HG03342 (cell line): ENCODE data around the gene ADPRS.

ENCODE experiments used
- ATAC-seq: cut with Tn5 transposase; IDR thresholded peaks from one replicate; pipeline ENCODE4 v1.9.1; 2021; ENCODE audit warnings: mild to moderate bottlenecking, moderate library complexity; ENCODE audit not compliant: unreplicated experiment

Gene ADPRS

GRCh38 chr1:36088577-36089392 lies at the start of gene ADPRS:
ADPRS (plus strand) TSS chr1:36088892; CDS start chr1:36088905, 13 bp downstream.
- peak; percentile 75 for ATAC-seq

GRCh38 chr1:36040238-36040637 lies 48.5 kb upstream of the ADPRS start:
- ATAC-seq: no peak

GRCh38 chr1:36051821-36052220 lies 36.9 kb upstream of the ADPRS start:
- ATAC-seq: no peak

GRCh38 chr1:36053978-36054377 lies 34.7 kb upstream of the ADPRS start:
- ATAC-seq: no peak

DNA sequence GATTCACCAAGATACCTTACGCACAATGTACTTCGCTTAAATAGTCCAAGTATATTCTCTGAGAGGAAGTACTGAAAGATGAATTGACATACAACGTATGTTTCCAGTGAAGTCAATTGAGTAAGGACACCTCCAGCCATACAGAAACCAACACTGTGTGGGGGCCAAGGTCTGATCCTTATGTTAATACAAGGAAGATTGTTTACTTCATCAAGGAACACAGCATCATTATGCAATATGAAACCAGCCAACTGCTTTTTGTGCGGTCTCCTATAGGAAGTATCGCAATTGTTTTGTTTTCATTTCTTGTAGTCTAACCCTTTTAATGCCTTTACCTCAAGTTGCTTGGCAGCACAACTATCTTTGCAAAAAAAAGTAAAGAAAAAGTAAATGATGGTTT lies 33.0 kb upstream of the ADPRS start:
- ATAC-seq: no peak

- ATAC-seq: no peak
These were observed 26.4 kb upstream of the ADPRS start for GRCh38 chr1:36062315-36062714.

DNA sequence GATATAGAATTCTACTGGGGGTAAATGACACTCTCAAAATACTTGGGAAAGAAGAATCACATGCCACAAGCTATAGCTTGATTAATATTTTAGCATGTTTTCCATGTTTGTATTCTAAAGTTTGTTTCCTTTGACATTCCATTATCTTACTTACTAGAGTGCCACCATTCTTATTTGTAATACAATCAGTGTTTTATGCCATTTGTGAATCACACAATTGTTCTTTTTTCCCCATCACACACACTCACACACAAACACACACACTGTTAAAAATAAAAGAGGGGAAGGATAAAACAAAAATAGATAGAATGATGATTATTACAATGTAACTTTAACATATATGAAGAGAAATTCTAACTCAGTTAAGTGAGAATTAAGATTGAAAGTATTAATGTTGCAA lies 20.8 kb upstream of the ADPRS start:
- no peak for ATAC-seq

DNA sequence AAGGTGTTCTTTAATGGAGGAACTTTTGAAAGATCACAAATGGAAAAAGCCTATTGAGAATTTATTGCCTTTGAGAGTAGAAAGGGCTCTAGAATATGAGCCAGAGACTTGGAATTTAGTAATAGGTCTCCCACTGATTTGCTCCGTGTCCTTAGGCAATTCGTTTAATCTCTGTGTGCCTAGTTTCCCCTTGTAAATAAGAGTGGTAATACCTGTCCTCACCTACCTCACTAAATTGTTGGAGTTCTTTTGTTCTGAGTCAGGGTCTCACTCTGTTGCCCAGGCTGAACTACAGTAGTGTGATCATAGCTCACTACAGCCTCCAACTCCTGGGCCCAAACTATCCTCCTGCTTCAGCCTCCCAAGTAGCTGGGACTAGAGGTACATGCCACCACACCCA lies 19.8 kb upstream of the ADPRS start:
- no peak for ATAC-seq

GRCh38 chr1:36070349-36070748 lies 18.3 kb upstream of the ADPRS start:
- no peak for ATAC-seq

GRCh38 chr1:36076979-36077573 lies 11.6 kb upstream of the ADPRS start:
- ATAC-seq: no peak

DNA sequence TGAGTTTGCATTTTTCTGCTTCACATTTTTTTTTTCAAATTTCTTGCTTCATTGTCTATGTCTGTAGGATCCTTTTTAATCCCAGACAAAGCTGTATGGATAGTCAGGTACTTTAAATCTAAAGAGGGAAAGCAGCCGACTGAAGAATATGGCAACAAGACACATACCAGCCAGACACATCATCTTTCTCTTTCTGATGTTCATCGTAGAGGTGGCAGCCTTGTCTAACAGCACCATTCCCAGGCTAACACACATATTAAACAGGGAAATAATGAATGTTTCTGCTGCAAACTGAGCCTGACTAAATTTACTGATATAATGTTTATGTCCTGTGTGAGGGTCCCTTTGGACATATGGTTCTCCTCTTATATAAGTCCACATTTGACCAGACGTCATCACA lies 8.5 kb upstream of the ADPRS start:
- ATAC-seq: no peak

DNA sequence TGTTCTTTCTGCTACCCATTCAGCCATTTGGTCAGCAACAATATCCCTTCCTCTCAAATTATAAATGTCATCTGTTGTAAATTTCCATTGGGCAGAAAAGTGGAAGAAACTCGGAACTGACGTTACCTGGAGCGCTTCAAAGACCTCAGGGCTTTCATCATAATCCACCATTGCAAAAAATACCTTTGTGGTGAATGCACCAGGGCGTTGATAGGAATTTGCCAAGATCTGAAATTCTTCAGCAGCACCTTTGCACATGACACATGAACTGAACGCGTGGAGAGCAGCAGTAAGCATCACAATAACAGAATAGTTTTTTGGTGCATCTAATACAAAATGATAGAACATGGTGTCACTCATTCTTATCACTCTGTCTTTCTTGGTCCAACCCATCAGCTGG lies 7.9 kb upstream of the ADPRS start:
- no peak for ATAC-seq

- no peak for ATAC-seq
These were observed 6.7 kb upstream of the ADPRS start for GRCh38 chr1:36081926-36082485.

DNA sequence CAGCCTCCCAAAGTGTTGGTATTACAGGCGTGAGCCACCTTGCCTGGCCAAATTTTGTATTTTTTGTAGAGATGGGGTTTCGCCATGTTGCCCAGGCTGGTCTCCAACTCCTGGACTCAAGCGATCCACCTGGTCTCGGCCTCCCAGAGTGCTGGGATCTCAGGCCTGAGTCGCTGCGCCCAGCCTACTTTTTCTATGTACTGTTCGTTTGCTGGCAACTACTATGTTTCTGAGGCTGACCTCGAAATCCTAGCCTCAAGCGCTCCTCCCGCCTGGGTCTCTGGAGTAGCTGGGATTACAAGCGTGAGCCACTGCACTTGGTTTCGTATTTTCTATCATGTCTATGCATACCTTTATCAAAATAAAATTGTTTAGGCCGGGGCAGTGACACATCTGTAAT lies 5.5 kb upstream of the ADPRS start:
- ATAC-seq: no peak

DNA sequence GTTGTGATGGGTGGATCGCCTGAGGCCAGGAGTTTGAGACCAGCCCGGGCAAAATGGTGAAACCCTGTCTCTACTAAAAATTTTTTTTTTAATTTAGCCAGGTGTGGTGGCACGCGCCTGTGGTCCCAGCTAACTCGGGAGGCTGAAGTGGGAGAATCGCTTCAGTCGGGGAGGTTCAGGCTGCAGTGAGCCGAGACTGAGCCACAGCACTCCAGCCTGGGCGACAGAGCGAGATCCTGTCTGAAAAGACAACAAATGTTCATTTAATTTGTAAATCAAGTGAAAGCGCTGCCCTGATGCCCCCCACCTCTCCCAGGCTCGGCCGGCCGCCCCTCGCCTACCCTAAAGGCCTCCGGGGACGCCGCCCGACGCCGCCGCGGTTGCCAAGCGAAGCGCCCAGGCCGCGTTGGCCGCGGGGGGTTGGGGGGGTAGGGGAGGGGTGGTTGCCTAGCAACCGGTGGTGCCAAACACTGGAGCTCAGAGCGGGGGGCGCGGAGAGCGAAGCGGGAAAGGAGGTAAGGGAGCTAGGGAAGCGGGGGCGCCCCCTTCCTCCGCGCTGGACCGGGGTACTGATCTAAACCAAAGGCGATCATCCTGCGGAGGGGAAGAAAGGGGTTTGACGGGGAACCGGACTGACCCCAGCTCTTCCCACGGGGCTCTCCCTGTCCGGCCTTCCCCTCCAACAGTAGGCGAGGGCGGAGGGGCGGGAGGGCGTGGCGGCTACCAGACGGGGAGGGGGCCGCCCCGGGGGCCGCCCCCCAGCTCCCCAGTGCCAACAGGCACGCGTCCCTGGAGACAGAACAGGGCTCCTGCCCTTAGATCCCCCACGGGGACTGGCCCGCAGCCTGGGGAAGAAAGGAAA lies 4.8 kb upstream of the ADPRS start, which contains the start of gene TEKT2:
TEKT2 (plus strand) TSS at position 460 of the 862 bp plus-strand sequence. CDS start 828 bp downstream, outside the sequence.
- ATAC-seq: no peak

DNA sequence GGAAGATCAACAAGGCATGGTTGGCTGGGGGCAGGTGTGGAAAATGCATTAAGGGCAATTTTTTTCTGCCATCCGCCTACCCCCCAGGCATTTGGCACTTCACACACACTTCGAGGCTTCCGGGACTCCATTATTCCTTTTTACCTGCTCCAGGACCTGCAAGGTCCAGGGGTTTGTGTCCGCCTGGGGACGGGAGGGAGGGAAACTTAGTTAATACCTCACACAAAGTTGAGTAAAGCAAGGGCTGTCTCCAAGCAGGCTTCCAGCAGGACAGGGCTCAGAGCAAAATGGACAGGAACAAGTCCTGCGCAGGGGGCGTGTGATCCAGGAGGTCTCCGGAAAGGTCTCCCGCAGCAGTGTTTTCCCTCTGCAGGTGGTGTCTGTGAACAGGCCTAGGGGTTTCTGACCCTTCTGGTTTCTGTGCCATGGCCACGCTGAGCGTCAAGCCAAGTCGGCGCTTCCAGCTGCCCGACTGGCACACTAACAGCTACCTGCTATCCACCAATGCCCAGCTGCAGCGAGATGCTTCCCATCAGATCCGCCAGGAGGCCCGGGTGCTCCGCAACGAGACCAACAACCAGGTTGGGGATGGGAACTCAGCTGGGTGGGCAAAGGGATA lies 4.1 kb upstream of the ADPRS start:
- ATAC-seq: no peak

DNA sequence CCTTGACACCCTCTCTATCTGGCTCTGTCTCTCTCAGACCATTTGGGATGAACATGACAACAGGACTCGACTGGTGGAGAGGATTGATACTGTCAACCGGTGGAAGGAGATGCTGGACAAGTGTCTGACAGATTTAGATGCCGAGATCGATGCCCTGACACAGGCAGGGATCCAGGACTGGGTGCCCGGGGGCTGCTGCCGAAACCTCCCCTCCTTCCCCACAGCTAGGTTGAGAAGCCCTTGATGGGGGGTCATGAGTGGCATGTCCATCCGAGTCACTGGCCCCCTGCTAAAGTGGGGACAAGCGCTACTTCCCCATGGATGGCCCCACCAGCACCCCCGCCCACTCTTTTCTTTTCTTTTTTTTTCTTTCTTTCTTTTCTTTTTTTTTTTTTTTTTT lies 3.6 kb upstream of the ADPRS start:
- no peak for ATAC-seq

DNA sequence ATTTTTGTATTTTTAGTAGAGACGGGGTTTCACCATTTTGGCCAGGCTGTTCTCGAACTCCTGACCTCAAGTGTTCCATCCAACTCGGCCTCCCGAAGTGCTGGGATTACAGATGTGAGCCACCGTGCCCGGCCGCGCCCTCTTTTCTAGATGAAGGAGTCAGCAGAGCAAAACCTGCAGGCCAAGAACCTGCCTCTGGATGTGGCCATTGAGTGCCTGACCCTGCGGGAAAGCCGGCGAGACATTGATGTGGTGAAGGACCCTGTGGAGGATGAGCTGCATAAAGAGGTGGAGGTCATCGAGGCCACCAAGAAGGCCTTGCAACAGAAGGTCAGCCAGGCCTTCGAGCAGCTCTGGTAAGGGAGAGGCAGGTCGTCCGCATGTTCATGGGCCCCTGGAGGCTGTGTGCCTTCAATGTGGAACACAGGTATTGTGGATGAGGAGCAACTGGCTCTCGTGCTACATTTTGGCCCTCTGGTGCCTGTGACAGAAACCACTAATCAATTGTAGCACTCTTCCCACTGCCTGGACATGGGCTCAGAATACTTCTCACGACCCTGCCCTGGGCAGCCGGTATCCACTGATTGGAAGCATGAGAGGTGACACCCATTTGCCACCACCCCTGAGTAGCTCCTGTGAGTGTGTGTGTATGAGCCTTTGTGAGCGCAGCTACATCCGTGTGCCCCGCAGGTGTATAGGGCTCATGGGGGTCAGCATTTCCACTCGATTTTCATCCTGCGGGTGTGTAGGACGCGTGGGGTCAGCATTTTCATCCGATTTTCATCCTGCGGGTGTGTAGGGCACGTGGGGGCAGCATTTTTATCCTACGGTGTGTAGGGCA lies 2.8 kb upstream of the ADPRS start:
- ATAC-seq: no peak

DNA sequence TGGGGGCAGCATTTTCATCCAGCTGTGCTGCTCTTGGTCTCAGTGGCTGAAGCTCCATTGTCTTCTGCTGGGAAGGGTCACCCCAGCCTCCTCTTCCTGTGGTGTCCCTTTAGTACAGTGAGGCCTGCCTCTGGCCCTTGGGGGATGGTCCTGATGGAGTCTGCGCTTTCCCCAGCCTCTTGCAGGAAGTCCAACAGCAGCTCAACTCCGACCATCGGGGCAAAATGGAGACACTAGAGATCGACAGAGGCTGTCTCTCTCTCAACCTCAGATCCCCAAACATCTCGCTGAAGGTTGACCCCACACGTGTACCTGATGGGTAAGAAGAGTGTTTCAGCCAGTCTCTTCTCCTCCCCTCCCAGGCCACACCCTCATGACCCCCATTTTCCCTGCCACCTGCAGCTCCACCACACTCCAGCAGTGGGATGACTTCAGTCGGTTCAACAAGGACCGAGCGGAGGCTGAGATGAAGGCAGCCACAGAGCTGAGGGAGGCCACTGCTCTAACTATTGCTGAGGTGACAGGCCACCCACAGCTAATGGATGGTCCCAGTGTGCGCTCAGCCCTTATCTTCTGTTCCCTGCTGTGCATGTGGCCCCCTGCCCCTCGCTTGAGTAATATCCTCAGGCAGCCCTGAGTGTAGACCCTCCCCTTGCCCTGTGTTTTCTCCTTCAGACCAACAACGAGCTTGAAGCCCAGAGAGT lies 2.0 kb upstream of the ADPRS start:
- no peak for ATAC-seq
